Measurements from ENCODE around the gene CEACAM7. TPM values are rescaled to one million over a fixed set of nuclear protein-coding genes. Genes with fewer than 3 reads are reported as not detected.

The CEACAM7 gene
- total RNA-seq, 1 experiment from 2014 or later = not detected

GRCh38 chr19:41706741-41707501, 18.9 kb upstream of the CEACAM7 start (continued):
- no peak for TF ChIP-seq ATF3 (IDR thresholded peaks at IDR 0.05)
- no peak for TF ChIP-seq SIN3A (IDR thresholded peaks at IDR 0.05; ENCODE audit: low read depth)
- no peak for TF ChIP-seq CBX3 (IDR thresholded peaks at IDR 0.05; ENCODE audit: low read depth)
- TF ChIP-seq ZBTB33 (IDR thresholded peaks at IDR 0.05; ENCODE audit: extremely low read depth, insufficient replicate concordance, low read length) = no peak
- TF ChIP-seq SRF (IDR thresholded peaks at IDR 0.05; ENCODE audit: low read depth) = no peak
- TF ChIP-seq ELF1 (IDR thresholded peaks at IDR 0.05; ENCODE audit: borderline replicate concordance, low read depth) = no peak
- peak; percentile 68 for TF ChIP-seq EGR1 (IDR thresholded peaks at IDR 0.05; ENCODE audit: low read depth)
- no peak for TF ChIP-seq EZH2 (IDR thresholded peaks at IDR 0.05)

GRCh38 chr19:41705393-41706174, 17.5 kb upstream of the CEACAM7 start:
- ChIA-PET POLR2A (no interaction called here), RAD21 (ENCODE audit: low non-redundant PET in 1 of 2, low total read pairs in 2 of 2, uncharacterized antibody in 2 of 2, unreplicated experiment in 2 of 2) (no interaction called here), CTCF (interaction anchor here (1.7 to 2.6 kb wide), 2 partner anchors 41 to 116 kb away, joined by 15 to 41 read pairs; no protein-coding TSS in a partner anchor)
- ATAC-seq (no peak), DNase-seq (ENCODE audit: low read depth, low spot score) (no peak)
- no peak overlapping the region for H3K4me3 ChIP-seq (replicated peaks in 1 of 2; ENCODE audit: low read depth in 1 of 2, low read length in 2 of 2)
- H3K4me1 ChIP-seq (ENCODE audit: control insufficient read depth in 1 of 2, insufficient read depth in 2 of 2, low read length in 2 of 2) = peaks cover 0 to 11% of the 10 kb centered on the region in 2 experiments; a peak in 2 of 4 replicates
- no peaks in the 10 kb centered on the region for H3K36me3 ChIP-seq (ENCODE audit: control insufficient read depth in 1 of 2, insufficient read depth in 2 of 2, low read length in 2 of 2)
- BruUV-seq (replicated peaks) = no TSS peak
- no peak overlapping the region for H3K4me2 ChIP-seq (ENCODE audit: low read length)
- no peak overlapping the region for H2AFZ ChIP-seq (ENCODE audit: low read depth, low read length, poor library complexity, severe bottlenecking)
- H4K20me1 ChIP-seq (ENCODE audit: insufficient read depth) = no peaks in the 10 kb centered on the region
- H3K9me3 ChIP-seq (ENCODE audit: control insufficient read depth in 1 of 2, insufficient read depth in 1 of 2, low read depth in 1 of 2, low read length in 2 of 2) = no peaks in the 10 kb centered on the region
- H3K27me3 ChIP-seq (ENCODE audit: insufficient read depth, low read length) = peaks cover 46% of the 10 kb centered on the region; the same call in 1 of the 2 replicates
- intact Hi-C loops (cut with micrococcal nuclease) = loop anchor here (5.0 to 10.0 kb wide), 2 partner anchors 82 to 249 kb away; partner anchors contain the start of gene RABAC1
- no peaks in the 10 kb centered on the region for H3K9me2 ChIP-seq (ENCODE audit: insufficient read depth)
- TF ChIP-seq REST (IDR thresholded peaks at IDR 0.05; ENCODE audit: low read depth) (peak; percentile 90), ZNF274 (IDR thresholded peaks at IDR 0.05; ENCODE audit: low read depth, low read length) (no peak)
- H3K9ac ChIP-seq (ENCODE audit: low read length) = no peak overlapping the region
- no peak overlapping the region for H3K27ac ChIP-seq (ENCODE audit: low read depth, low read length)
- H3K79me2 ChIP-seq (ENCODE audit: insufficient read depth, low read length) = no peaks in the 10 kb centered on the region
